A673 (cell line): ENCODE results near the gene POP4. TPM values are rescaled to one million over a fixed set of nuclear protein-coding genes. Genes with fewer than 3 reads are reported as not detected.

Experiments used
- BruUV-seq: library from RNA; stranded (reverse); fragments of 400-500 nt; replicated peaks from 2 replicates; lab custom pipeline; 2021; lab: Mats Ljungman, UMichigan
- CTCF ChIA-PET: fragments of 300-600 bp; sonication (Branson Sonifier 250); formaldehyde crosslinking; loops from one replicate; lab custom pipeline; 2022; ENCODE audit warnings: antibody characterized with exemption; lab: Charles Lee
- POLR2A ChIA-PET: fragments of 300-600 bp; sonication (Branson Sonifier 250); formaldehyde crosslinking; loops from one replicate; lab custom pipeline; 2022; ENCODE audit warnings: antibody characterized with exemption; ENCODE audit not compliant: low non-redundant PET; lab: Charles Lee
- DNase-seq: peaks from one replicate; pipeline ENCODE4 v3.0.0-alpha.2; 2015; ENCODE audit warnings: low spot score
- H3K27ac ChIP-seq: fragments of 200-600 bp; sonication (generic); 2 replicates; pipeline ENCODE4 v1.5.1; 2016; ENCODE audit warnings: mixed run types, low read depth, mild to moderate bottlenecking, mixed read lengths, antibody characterized with exemption, low read length; ENCODE audit not compliant: poor library complexity, severe bottlenecking
- H3K27me3 ChIP-seq: fragments of 200-600 bp; sonication (generic); replicated peaks from 2 replicates; pipeline ENCODE4 v1.6.1; 2017; ENCODE audit warnings: mixed run types, low read depth, mild to moderate bottlenecking, mixed read lengths, antibody characterized with exemption, low read length; ENCODE audit not compliant: insufficient read depth, poor library complexity
- H3K36me3 ChIP-seq: fragments of 200-600 bp; sonication (generic); 2 replicates; pipeline ENCODE4 v1.6.1; 2016; ENCODE audit warnings: mixed run types, mild to moderate bottlenecking, mixed read lengths, antibody characterized with exemption, low read length; ENCODE audit not compliant: insufficient read depth, poor library complexity, severe bottlenecking
- H3K4me1 ChIP-seq: fragments of 200-600 bp; sonication (generic); 2 replicates; pipeline ENCODE4 v1.6.1; 2017; ENCODE audit warnings: mixed run types, mild to moderate bottlenecking, mixed read lengths, antibody characterized with exemption, low read length; ENCODE audit not compliant: insufficient read depth, poor library complexity, severe bottlenecking
- H3K4me3 ChIP-seq: fragments of 200-600 bp; sonication (generic); 2 replicates; pipeline ENCODE4 v1.5.1; 2016; ENCODE audit warnings: low read depth, mixed run types, mild to moderate bottlenecking, mixed read lengths, low read length; ENCODE audit not compliant: poor library complexity, severe bottlenecking
- H3K9me3 ChIP-seq: fragments of 200-600 bp; sonication (generic); 2 replicates; pipeline ENCODE4 v1.6.1; 2016; ENCODE audit warnings: mixed run types, low read depth, mild to moderate bottlenecking, mixed read lengths, antibody characterized with exemption, low read length; ENCODE audit not compliant: poor library complexity, severe bottlenecking
- CTCF ChIP-seq: fragments of 300-800, 200-600 bp; sonication (generic); conservative IDR thresholded peaks from 2 replicates; pipeline ENCODE4 v1.5.1; 2017; ENCODE audit warnings: low read depth, mild to moderate bottlenecking, antibody characterized with exemption, low read length, moderate library complexity, mixed read lengths
- EZH2 ChIP-seq: fragments of 200-600 bp; sonication (generic); IDR thresholded peaks from 2 replicates; pipeline ENCODE4 v1.6.1; 2017; ENCODE audit warnings: borderline replicate concordance, low read depth, mild to moderate bottlenecking, mixed read lengths, antibody characterized with exemption, low read length; ENCODE audit not compliant: poor library complexity, severe bottlenecking
- intact Hi-C: fragments of 100-400 bp; cut with micrococcal nuclease; formaldehyde crosslinking; loops from one replicate; pipeline ENCODE4 v1.10.0; 2022; ENCODE audit not compliant: unreplicated experiment
- total RNA-seq: library from RNA; stranded (reverse); gene quantifications from 2 replicates; pipeline ENCODE4 v1.2.3, GENCODE V29; 2021

POP4 gene
- total RNA-seq, 1 experiment from 2014 or later, result 70.6 TPM

- BruUV-seq, result no TSS peak
- ChIA-PET POLR2A (no interaction called here), CTCF (no interaction called here)
- H3K4me3 ChIP-seq, result no peak overlapping the region
- no peak for DNase-seq
- H3K27ac ChIP-seq, result no peak overlapping the region
- H3K27me3 ChIP-seq, result peaks cover 46% of the 10 kb centered on the region
- H3K36me3 ChIP-seq, result no peaks in the 10 kb centered on the region
- no peaks in the 10 kb centered on the region for H3K9me3 ChIP-seq
- H3K4me1 ChIP-seq, result no peaks in the 10 kb centered on the region
- TF ChIP-seq EZH2 (no peak), CTCF (no peak)
- intact Hi-C loops, result no loop called here
Measured at GRCh38 chr19:29579308-29579910, 26.7 kb upstream of the POP4 start.

GRCh38 chr19:29581398-29581797, 24.7 kb upstream of the POP4 start:
- BruUV-seq, result no TSS peak
- intact Hi-C loops, result no loop called here
- Histone ChIP-seq H3K27ac (no peak overlapping the region), H3K36me3 (no peaks in the 10 kb centered on the region), H3K27me3 (peaks cover 26% of the 10 kb centered on the region), H3K9me3 (no peaks in the 10 kb centered on the region), H3K4me3 (no peak overlapping the region), H3K4me1 (no peaks in the 10 kb centered on the region)
- no peak for DNase-seq
- ChIA-PET CTCF (no interaction called here), POLR2A (no interaction called here)
- no peak for TF ChIP-seq CTCF

GRCh38 chr19:29583196-29583999, 22.7 kb upstream of the POP4 start:
- H3K27me3 ChIP-seq, result peaks cover 6% of the 10 kb centered on the region
- CTCF ChIA-PET, result no interaction called here
- no peaks in the 10 kb centered on the region for H3K9me3 ChIP-seq
- POLR2A ChIA-PET, result no interaction called here
- DNase-seq, result no peak
- no TSS peak for BruUV-seq
- no peak overlapping the region for H3K27ac ChIP-seq
- no peaks in the 10 kb centered on the region for H3K36me3 ChIP-seq
- no peak overlapping the region for H3K4me3 ChIP-seq
- intact Hi-C loops, result no loop called here
- no peaks in the 10 kb centered on the region for H3K4me1 ChIP-seq
- no peak for TF ChIP-seq CTCF
- no peak for TF ChIP-seq EZH2
